ENCODE data around the gene COX7A2L.
"Not testable (repeated sequence)": the region's sequence is repeated elsewhere in the genome, so short reads cannot be mapped to it uniquely, and the experiment has no call there.

The COX7A2L gene

DNA sequence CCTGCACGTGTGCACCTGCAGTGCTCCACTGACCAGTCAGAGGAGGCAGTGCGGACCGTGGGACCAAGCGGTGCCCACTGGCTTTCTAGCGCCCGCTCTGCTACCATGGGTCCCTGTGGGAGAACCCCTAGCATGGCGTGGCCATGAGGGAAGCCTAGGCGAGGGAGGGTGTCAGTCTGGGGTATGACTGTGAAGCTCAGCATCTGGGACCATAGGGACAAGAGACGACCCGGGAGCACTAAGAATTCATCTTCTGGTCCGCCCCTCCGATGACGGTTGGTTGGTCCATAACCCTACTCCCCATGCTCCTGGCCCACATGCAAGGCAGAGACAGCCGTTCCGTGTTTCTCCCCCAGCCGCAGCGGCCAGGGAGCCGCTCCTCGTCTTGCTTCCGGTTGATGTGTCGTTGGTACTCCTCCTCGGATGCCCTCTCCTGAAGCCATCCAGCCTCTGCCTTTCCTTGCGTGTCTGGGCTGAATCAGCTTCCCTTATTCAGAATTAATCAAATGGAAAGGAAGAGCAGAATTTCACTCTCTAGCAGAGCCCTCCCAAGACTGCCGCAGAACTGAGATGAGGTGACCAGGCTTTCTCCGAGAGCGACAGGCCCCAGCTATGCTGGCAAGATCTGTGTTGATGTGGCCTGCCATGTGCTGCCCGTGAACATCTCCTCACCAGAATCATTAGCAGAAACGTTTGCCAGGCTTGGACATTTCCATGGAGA, 23.0 kb downstream of the COX7A2L start:
- DNase-seq: no peak

DNA sequence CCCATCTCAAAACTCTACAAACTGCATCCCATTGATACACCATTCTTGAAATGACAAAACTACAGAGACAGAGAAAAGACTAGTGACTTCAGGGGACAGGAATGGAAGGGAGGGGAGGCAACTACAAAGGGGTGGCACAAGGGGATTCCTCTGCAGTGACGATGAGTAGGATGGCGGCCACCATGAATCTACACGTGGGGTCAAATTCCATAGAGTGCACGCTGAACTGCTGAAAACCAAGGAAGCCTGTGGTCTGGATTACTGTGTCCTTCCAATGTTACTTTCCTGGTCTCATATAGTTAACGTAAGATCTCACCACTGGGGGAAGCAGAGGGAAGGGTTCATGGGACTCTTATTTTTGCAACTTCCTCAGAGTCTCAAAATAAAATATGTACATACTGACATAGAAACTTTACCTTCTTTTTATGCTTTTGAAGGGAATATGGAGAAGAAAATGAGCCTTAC, 23.6 kb downstream of the COX7A2L start:
- no peak for DNase-seq

DNA sequence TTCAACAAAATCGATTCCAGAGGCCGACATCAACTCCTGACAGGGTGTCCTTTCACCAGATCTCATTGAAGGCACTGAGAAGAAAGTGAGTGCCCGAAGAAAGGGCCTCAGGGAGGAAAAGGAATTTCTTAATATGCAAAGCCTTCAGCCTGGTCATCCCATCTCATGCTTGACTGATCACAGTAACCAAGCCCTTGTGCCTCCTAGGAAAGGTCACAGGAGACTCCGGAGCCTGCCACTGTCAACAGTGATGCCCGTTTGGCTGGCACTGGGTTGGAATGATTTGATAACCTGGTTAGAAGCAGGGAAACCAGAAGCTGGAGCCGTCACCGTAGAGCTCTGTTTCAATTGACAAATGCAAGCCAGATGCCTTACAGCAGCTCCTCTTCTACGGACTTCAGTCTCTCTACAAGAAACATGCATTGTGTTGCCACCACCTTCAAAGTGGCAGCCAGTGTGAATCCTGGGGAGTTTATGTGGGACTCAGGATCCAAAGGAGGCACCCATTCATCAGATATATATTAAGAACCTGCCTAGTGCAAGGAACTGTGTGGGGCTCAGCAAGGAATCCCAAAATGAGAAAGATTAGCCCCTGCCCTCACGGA, 24.6 kb downstream of the COX7A2L start:
- DNase-seq: no peak

DNA sequence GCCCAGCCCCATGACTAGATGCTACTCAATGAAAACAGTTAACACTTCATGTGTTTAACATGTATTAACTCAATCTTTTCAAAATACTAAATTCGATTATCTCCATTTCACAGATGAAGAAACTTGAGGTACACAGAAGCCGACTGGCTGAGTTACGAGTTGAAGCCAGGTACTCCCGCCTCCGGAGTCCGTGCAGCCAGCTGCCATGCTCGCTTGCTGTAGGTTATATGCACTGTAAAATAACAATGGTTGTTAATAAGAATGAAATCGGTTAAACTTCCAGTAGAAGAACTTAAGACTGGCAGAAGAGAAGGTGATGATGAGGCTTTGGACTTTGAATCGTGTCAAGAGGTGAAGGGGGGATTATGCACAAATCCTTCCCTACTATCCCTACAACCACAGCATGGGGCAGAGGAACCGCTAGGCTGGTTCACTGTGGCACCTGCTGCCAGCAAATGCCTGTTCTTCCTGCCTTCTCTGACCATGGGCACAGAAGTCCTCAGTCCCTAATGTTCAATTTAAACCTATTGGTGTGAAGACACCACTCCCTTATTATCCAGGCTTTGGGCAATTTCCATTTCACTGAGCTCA, 25.4 kb downstream of the COX7A2L start:
- DNase-seq: no peak

DNA sequence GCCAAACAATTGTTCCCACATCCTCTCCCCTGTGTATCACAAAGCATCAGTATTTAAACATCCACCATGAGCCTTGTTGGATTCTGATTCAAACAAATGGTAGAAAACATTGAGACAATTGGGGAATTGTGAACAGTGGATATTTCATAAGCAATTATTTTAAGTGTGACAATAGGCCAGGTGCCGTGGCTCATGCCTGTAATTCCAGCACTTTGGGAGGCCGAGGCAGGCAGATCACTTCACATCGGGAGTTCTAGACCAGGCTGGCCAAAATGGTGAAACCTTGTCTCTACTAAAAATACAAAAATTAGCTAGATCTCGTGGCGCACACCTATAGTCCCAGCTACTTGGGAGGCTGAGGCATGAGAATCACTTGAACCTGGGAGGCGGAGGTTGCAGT, 26.2 kb downstream of the COX7A2L start:
- not testable (repeated sequence) for DNase-seq

DNA sequence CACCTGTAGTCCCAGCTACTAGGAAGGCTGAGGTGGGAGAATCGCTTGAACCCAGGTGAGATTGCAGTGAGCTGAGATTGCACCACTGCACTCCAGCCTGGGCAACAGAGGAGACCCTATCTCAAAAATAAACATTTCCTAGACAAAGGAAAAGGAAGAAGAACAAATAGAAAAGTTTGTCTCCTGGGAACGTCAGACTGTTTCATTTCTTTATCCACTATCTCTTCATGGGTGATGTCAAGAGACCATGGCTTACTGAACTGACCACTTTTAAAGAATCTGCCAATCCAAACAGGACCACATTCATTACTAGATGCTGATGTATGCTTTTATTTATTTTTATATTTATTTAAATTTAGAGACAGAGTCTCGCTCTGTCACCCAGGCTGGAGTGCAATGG, 26.8 kb downstream of the COX7A2L start:
- DNase-seq: no peak

DNA sequence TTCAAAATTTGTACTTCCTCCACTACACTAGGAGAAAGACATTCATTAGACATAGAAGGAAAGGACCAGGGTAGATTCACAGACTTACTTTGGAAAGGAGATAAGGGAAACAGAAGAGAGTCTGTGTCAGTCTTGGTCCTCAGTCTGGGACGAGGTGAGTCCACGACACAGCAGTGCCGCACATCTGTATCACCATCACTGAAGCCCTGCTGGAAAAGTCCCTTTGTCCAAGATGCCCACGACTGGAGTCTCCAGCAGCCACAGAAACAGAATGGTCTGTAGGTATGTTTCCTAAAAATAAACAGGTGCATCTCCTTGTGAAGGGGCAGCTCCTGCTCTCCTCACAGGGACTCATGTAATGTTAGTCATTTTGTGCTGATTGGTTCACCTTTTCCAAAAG, 27.4 kb downstream of the COX7A2L start:
- DNase-seq: no peak

DNA sequence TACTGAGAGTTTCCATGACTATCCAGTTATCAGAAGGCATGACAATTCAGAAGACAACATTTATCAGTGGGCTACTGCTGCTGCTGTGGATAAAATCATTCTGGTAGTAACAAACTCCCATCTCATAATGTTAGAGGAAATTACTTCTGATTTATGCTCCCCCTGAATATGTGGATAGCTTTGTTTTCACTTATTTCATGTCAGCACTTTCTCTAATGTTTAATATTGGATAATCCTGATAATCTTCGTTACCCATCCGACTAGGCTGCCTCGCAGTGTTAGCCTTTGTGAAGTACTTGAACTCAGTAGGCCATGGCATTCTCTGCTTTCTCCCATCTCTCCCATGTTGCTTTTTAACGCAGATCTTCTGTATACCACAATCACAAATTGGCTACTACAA, 28.4 kb downstream of the COX7A2L start:
- DNase-seq: no peak

DNA sequence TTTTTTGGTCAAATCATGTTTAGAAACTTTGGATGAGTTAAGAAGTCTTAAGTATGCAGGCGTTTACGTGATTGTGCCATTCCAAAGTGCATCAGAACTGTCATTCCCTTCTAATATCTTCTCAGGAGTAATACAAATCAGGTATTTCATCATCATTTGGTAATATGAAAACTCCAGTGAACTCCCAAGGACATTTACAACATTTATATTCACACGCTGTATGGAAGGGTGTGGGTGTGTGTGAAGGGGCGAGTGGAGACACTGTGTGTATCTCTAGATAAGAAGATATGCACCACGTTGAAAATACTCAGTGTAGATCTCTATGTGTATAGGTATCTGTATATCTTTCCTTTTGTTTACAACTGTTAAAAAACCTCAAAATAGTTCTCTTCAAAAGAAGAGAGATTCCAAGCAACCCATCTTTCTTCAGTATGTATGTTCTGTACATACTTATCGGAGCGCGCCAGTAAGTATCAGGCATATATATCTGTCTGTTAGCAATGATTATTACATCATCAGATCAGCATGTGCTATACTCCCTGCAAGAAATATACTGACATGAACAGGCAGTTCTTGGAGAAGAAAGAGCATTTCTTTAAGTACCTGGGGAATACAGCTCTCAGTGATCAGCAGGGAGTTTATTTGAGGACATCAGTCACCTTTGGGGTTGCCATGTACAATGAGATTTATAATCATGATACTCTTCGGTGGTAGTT, 29.3 kb downstream of the COX7A2L start:
- DNase-seq: no peak

DNA sequence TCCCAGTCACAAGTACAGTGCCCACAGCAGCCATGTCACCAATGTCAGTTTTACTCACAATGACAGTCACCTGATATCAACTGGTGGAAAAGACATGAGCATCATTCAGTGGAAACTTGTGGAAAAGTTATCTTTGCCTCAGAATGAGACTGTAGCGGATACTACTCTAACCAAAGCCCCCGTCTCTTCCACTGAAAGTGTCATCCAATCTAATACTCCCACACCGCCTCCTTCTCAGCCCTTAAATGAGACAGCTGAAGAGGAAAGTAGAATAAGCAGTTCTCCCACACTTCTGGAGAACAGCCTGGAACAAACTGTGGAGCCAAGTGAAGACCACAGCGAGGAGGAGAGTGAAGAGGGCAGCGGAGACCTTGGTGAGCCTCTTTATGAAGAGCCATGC, 31.3 kb downstream of the COX7A2L start:
- DNase-seq: no peak

DNA sequence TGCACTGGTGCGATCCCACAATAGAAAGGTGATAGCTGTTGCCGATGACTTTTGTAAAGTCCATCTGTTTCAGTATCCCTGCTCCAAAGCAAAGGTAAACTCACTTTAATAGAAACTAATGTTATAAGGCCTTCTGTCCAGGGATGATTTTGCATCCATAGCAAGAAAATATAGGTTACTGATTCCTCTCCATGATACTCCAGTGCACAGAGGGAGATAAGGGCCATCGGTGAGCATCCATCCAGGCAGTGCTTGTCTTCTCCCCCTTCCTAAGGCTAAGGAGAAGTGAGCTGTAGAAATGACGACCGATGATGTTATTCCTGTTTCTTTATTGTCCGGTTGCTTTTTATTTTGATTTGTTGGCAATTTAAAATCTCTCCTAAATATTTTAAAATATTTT, 32.1 kb downstream of the COX7A2L start:
- DNase-seq: no peak

DNA sequence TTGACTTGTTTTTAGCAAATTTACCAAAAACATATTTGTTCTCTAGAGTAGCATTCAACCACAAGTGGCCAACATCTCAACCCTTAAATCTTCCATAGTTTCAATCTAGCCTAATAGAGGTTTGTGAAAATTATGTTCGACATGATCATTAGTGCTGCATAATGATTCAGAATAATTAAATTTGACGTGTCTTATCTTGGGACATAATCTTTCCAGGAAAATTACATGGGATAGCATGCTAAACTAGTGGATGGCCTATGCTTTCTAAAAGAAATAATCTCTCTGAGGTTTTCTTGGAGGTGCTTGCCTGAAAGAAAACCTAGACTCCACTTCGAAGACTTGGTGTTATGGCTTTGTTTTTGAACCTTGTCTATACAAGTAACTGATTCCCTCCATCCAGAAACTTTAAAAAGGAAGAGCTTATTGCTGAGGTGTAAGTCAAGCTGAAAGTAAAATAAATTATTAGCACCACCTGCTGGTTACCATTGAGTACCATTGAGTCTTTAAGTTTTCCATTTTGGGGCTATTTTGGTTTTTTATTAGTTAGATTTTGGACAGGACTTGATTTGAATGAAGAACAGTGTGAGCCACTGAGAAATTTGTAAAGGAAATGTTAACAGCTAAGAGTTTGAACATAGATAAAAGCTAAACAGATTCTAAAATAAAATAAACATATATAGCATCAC, 32.7 kb downstream of the COX7A2L start:
- DNase-seq: no peak

DNA sequence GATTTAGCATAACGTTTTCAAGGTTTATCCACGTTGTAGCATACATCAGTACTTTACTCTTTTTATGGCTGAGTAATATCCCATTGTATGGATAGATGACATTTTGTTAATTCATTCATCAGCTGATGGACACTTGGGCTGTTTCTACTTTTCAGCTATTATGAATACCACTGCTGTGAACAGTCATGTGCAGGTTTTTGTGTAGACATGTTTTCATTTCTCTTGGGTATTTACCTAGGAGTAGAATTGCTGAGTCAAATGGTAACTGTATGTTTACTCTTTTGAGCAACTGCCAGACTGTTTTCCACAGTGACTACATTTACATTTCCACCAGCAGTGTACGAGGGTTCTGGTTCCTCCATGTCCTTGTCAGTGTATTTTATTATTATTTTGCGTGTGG, 33.9 kb downstream of the COX7A2L start:
- no peak for DNase-seq

DNA sequence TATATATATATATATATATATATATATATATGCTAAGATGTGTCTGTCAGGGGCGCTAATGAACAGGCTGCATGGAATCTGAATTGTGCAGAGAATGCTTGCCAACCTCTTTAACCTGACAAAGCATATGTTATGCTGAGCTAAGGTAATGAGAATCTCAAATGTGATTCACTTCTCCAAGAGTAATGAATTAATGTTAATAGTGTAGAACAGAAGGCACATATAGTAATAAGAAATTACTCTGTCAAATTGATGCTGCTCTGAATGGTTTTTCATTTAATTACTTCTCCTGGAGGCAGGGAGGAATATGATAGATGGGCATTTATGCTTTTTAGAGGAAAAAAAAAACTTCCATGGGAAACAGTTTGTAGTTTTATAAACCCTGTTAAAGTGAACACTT, 35.4 kb downstream of the COX7A2L start:
- DNase-seq: no peak

DNA sequence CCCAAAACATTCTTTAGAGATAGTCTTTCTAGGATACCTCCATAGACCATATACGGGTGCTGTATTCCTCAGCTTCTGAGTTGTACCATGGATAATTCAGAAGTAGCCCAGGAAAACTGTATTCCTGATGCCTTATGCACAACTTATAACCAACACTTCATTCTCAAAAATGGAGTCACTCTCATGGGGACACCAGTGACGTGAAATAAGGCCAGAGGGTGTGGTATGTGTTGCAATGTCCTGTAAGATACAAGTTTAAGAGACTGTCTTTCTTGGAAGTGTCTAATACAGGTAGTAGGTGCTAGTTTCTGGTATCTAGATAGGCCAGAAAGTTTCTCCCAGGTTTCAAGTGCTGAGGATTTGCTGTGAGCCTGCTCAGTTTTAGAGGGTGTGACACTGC, 36.1 kb downstream of the COX7A2L start:
- no peak for DNase-seq

DNA sequence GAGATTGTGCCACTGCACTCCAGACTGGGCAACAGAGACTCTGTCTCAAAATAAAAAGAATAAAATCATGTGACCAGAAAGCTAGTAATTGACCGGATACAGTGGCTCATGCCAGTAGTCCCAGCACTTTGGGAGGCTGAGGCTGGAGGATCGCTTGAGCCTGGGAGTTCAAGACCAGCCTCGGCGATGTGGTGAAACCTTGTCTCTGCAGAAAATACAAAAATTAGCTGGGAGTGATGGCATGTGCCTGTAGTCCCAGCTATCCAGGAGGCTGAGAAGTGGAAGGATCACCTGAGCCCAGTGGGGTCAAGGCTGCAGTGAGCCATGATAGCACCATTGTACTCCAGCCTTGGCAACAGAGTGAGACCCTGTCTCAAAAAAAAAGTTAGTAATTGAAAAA, 36.8 kb downstream of the COX7A2L start:
- DNase-seq: no peak

DNA sequence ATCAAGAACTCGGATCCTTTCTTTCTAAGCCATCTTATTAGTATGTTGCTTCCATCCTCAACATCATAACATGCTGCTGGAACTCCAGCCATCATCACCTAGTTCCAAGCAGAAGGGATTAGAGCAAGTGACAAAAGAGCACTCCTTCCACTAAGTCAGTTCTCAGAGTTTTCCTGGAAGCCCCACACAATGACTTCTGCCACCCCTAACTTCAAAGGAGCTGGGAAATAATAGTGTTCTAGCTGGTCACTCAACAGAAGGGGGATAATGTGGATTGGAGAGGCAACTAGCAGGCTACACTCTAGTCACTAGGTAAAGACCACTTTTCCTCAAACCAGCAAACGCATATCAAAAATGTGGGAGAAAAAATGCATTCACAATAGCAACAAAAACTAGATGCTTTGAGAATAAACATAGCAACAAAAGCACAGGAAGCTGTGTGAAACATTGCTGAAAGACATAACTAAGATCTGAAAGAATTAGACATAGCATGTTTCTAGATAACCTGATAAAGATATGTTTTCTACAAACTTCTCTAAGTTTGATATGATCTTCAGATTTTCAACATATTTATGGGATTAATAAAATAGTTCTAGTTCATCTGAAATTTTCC, 39.5 kb downstream of the COX7A2L start:
- no peak for DNase-seq

DNA sequence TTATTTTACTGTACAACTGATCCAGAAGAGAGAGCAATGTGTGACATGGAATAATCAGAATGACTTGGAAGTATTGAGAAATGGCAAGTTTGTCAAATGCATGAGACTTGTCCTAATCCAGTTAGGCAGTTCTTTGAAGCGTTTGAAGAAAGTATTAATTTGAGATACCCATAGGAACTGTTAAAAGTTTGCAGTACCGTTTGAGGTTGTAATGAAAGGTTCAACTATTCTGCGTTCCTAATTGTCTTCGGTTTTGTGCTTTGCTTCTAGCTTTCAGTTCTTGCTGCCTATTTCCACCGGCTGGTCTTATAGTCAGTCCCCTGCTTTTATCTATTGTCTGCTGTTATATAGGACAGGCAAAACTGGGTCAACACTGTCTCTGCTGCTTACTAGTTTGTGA, 41.8 kb downstream of the COX7A2L start:
- DNase-seq: no peak

DNA sequence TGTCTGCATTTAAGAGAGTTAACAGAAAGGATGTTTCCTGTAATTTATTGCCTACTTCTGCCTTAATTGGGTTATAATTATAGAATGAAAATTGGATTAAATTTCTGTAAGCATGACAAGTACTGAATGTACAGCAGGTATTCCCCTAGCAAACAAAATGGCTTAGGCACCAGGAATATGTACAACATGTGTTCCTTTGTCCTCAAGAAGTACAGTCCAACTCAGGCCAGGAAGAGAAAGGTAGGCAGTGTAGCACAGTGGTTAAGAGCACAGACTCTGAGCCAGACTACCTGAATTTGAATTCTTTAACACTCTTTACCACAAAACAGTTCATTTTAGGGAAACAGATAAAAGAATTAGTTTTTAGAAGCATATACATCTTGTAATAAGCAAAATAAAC, 43.1 kb downstream of the COX7A2L start:
- no peak for DNase-seq

DNA sequence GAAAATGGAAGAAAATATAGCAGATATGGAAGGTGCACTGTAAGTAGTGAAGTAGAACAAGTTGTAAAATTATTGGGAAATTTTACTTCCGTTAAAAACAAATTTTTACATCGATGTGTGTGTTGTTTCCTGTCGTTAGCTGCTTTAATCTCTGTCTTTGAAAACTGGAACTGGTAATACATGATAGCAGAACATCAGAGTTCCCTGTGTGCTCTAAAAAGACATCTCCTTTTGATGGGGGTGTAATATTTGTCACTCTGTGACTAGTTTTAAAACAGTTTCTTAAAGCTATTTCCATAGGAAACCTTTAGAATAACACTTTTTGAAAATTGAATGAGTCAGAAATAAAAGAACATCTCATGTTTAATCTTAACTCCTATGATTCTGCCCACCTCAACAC, 43.5 kb downstream of the COX7A2L start:
- no peak for DNase-seq

DNA sequence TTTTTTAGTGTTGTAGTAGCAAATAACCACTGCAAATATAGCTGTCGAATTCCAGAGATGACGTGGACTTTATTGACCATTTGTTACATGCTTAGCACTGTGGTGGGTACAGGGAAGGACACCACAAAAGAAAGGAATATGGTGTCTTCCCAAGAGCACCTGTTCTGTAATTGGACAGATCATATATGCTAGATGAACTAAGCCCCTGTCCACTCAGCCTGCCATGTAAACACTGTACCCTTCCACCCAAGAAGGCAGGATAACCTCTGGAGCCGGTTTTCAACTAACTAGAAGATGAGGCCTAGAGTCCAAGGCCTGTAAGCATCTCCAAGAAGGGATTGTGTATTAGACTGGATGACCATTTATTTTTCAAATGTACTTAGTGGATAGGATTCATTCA, 44.1 kb downstream of the COX7A2L start:
- no peak for DNase-seq

DNA sequence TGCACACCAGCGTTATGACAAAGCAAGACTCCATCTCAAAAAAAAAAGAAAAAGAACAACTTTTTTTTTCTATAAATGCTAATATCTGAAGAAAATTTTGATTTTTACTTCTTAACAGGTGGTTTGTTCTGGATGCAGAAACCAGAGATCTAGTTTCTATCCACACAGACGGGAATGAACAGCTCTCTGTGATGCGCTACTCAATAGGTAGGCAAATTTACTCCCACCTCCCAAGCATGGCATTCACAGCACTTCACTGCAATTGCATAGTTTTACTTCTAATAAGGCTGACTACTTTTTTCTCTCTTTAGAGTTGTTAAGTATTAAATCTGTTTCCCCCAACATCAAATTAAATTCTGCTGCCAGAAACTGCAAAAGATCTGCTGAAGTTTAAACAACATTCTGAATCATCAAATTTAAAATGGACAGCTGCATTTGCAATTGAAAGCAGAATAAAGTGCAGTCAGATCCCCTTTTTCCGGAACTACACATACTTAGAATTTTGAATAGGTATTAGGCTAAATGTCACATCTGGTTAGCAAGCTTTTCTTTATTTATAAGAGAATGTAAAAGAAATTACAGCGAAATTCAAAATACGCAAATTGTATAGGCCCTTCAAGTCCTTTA, 45.1 kb downstream of the COX7A2L start:
- no peak for DNase-seq

All from activated gamma-delta T cell treated with Interleukin-2 at 50 U/mL for 16 hours (primary cell).